Prostate gland (tissue), 2 donors: ENCODE measurements around the gene ZDHHC18.

Experiments used
- POLR2A ChIP-seq: fragments of 450-650 bp; IDR thresholded peaks from one replicate; pipeline ENCODE4 v1.6.1; 2016; ENCODE audit warnings: antibody characterized with exemption, mild to moderate bottlenecking
- POLR2AphosphoS5 ChIP-seq: sonication (generic); formaldehyde crosslinking; IDR thresholded peaks from one replicate; pipeline ENCODE4 v1.6.1; 2017; ENCODE audit warnings: antibody characterized with exemption
- TF ChIP-seq, protein P1 (sequence below), 4 experiments: fragments of 200-600 bp in 2 of 4; fragments of 450-650 bp in 2 of 4; sonication (generic) in 2 of 4; IDR thresholded peaks; 1 replicate in 3 of 4; 2 replicates in 1 of 4; pipeline ENCODE4 v1.5.1; 2016 to 2019; ENCODE audit warnings: antibody characterized with exemption in 4 of 4, mild to moderate bottlenecking in 2 of 4, moderate library complexity in 2 of 4

DNA sequence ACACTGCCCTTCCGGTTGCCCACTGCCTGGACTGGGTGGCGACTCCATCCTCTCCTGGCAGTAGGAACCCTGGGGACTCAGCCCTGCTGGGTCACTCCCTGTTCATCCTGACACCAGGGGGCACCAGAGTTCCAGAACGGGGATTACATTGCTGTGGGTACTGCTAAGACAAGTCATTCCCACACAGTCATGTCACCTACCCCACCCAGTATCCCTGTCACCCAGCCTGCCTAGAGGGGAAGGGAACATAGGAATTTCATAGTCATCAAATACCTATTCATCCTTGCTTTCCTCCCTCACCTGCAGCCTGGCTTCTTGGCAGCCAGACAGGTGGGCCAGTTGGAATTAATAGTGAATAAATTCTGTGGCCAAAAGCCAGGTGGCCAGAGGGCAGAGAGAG is 26.7 kb downstream of the ZDHHC18 start:
- TF ChIP-seq POLR2A (no peak), POLR2AphosphoS5 (peak; percentile 73)
- TF ChIP-seq, protein P1, sequence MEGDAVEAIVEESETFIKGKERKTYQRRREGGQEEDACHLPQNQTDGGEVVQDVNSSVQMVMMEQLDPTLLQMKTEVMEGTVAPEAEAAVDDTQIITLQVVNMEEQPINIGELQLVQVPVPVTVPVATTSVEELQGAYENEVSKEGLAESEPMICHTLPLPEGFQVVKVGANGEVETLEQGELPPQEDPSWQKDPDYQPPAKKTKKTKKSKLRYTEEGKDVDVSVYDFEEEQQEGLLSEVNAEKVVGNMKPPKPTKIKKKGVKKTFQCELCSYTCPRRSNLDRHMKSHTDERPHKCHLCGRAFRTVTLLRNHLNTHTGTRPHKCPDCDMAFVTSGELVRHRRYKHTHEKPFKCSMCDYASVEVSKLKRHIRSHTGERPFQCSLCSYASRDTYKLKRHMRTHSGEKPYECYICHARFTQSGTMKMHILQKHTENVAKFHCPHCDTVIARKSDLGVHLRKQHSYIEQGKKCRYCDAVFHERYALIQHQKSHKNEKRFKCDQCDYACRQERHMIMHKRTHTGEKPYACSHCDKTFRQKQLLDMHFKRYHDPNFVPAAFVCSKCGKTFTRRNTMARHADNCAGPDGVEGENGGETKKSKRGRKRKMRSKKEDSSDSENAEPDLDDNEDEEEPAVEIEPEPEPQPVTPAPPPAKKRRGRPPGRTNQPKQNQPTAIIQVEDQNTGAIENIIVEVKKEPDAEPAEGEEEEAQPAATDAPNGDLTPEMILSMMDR (IDR thresholded peaks at IDR 0.05), result peak; percentile 77 to 94 (median 90)
